ENCODE measurements around the gene BMPR1A. TPM values are rescaled to one million over a fixed set of nuclear protein-coding genes. Genes with fewer than 3 reads are reported as not detected.

Gene BMPR1A
- total RNA-seq, 4 donors from 2014 or later, result 72.7 to 89.5 (median 84.2) TPM

DNA sequence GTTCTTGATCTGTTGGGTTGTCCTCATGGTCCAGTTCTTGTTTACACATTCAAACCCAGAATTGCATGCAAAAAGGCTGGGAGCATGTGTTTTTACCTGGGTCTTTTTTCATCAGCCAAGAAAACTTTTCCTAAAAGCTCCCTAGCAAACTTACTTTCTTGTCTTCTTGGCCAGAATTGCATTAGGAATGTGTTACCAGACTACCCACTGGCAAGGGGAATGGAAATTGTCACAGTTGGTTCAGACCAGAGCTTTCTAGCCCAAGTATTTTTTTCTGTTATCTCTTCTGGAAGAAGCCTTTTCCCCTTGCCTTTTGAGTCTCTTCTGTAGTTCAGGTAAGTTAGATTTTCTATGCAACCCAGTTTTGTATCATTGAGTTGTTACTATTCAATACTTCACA is 77.5 kb downstream of the BMPR1A start:
- no peak overlapping the region for H3K4me3 ChIP-seq (replicated peaks in 1 of 3)
- no peak overlapping the region for H3K27ac ChIP-seq
- intact Hi-C loops (cut with DNase I), result no loop called here
- no peak for TF ChIP-seq CTCF (IDR thresholded peaks at IDR 0.05)
- TF ChIP-seq POLR2A (IDR thresholded peaks at IDR 0.05), result no peak
- peaks cover 23 to 34% of the 10 kb centered on the region in 2 donors for H3K4me1 ChIP-seq
- H3K9me3 ChIP-seq, result no peaks in the 10 kb centered on the region
- no peaks in the 10 kb centered on the region for H3K36me3 ChIP-seq
- H3K27me3 ChIP-seq, result no peaks in the 10 kb centered on the region
- DNase-seq, result no peak

- DNase-seq, result no peak
- no peaks in the 10 kb centered on the region for H3K36me3 ChIP-seq
- H3K9me3 ChIP-seq, result no peaks in the 10 kb centered on the region
- H3K27me3 ChIP-seq, result no peaks in the 10 kb centered on the region
- H3K27ac ChIP-seq, result no peak overlapping the region
- intact Hi-C loops (cut with DNase I), result no loop called here
- H3K4me1 ChIP-seq, result peaks cover 6 to 25% of the 10 kb centered on the region in 2 donors
- TF ChIP-seq CTCF (IDR thresholded peaks at IDR 0.05) (peak in 1 of 6 experiments; percentile 4), POLR2A (IDR thresholded peaks at IDR 0.05) (no peak)
- WGBS, 2 donors, result 48 to 58% methylated on average over 1 of the region's 1 CpG
- H3K4me3 ChIP-seq (replicated peaks in 1 of 3), result no peak overlapping the region
Measured at GRCh38 chr10:86836044-86836443, 79.6 kb downstream of the BMPR1A start.

DNA sequence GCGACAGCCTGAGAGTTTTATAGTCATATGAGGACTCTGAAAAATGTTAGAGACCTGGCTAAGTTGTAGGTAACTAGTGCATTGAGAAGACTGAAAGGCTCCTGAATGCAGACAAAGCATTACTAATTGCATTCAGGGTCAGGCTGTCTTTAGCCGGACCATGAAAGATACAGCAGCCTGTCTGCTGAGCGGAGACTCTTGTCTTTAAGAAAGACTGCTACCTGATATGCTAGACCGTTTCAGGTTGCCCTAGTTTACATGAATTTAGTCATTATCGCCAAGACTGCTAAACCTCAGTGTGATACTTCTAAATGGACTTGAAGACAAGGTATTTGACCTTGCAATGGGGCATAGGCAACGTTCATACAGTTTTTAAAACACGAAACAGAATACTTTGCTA is 81.2 kb downstream of the BMPR1A start:
- Histone ChIP-seq H3K4me3 (replicated peaks in 1 of 3) (no peak overlapping the region), H3K27ac (no peak overlapping the region), H3K4me1 (peaks cover 6 to 22% of the 10 kb centered on the region in 2 donors), H3K36me3 (peaks cover 0 to 5% of the 10 kb centered on the region in 2 donors), H3K27me3 (no peaks in the 10 kb centered on the region), H3K9me3 (no peaks in the 10 kb centered on the region)
- no peak for DNase-seq
- intact Hi-C loops (cut with DNase I), result no loop called here
- no peak for TF ChIP-seq POLR2A (IDR thresholded peaks at IDR 0.05)
- no peak for TF ChIP-seq CTCF (IDR thresholded peaks at IDR 0.05)
- WGBS, 2 donors, result 73 to 83% methylated on average over 7 of the region's 7 CpGs

- no peak for TF ChIP-seq CTCF (IDR thresholded peaks at IDR 0.05)
- no peak for TF ChIP-seq POLR2A (IDR thresholded peaks at IDR 0.05)
- Histone ChIP-seq H3K9me3 (no peaks in the 10 kb centered on the region), H3K27ac (no peak overlapping the region), H3K27me3 (no peaks in the 10 kb centered on the region), H3K4me1 (peaks cover 0 to 17% of the 10 kb centered on the region in 2 donors), H3K36me3 (peaks cover 0 to 5% of the 10 kb centered on the region in 2 donors), H3K4me3 (replicated peaks in 1 of 3) (no peak overlapping the region)
- 86 to 91% methylated on average over 4 of the region's 4 CpGs for WGBS, 2 donors
- DNase-seq, result no peak
- intact Hi-C loops (cut with DNase I), result no loop called here
Measured at GRCh38 chr10:86840498-86840897, 84.1 kb downstream of the BMPR1A start.

DNA sequence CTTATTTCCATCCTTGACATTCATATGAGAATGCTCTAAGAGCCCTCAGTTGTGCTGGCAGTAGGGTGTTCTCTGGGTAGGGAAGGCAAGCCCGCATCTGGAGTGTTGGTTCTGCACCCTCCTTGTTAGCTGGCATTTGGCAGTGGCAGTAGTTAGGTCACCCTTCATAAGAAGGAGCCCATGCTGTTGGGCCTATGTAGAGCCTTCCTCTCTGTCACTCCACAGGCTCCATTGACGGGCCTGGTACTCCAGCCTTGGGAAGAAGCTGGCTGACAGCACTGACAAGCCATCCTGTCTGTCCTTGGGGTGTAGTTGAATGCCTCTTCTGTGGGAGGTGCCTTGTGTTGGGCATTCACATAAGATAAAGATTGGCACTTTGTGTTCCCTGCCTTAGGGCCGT is 89.7 kb downstream of the BMPR1A start:
- no peak overlapping the region for H3K27ac ChIP-seq
- no peaks in the 10 kb centered on the region for H3K4me1 ChIP-seq
- no peaks in the 10 kb centered on the region for H3K9me3 ChIP-seq
- no peak overlapping the region for H3K4me3 ChIP-seq (replicated peaks in 1 of 3)
- no peaks in the 10 kb centered on the region for H3K27me3 ChIP-seq
- no peak for DNase-seq
- WGBS, 2 donors, result 81 to 96% methylated on average over 3 of the region's 3 CpGs
- TF ChIP-seq CTCF (IDR thresholded peaks at IDR 0.05) (no peak), POLR2A (IDR thresholded peaks at IDR 0.05) (no peak)
- H3K36me3 ChIP-seq, result peaks cover 0 to 5% of the 10 kb centered on the region in 2 donors
- intact Hi-C loops (cut with DNase I), result no loop called here
